Muscle of arm (tissue), 12 donors: ENCODE results near the gene CCL21. TPM values are rescaled to one million over a fixed set of nuclear protein-coding genes. Genes with fewer than 3 reads are reported as not detected.

Experiments
- DNase-seq: peaks from one replicate; pipeline ENCODE4 v3.0.0-alpha.2; 2013
- polyA plus RNA-seq, 12 donors: library from polyadenylated mRNA; unstranded; fragments of 120-200 nt; gene quantifications; one replicate each; pipeline ENCODE4 v1.2.1, GENCODE V29; 2013; ENCODE audit not compliant: insufficient read length in 12 of 12

CCL21 gene
- polyA plus RNA-seq, 12 donors: 7.5 to 268 (median 11.4) TPM; not detected in 1

- no peak for DNase-seq
Measured at GRCh38 chr9:34675869-34676268, 34.1 kb downstream of the CCL21 start.

GRCh38 chr9:34675048-34675714, 34.8 kb downstream of the CCL21 start:
- DNase-seq: no peak

GRCh38 chr9:34674440-34674839, 35.5 kb downstream of the CCL21 start:
- DNase-seq: no peak

- no peak for DNase-seq
Measured at GRCh38 chr9:34671307-34671706, 38.6 kb downstream of the CCL21 start.

GRCh38 chr9:34669809-34670562, 40.0 kb downstream of the CCL21 start:
- no peak for DNase-seq

GRCh38 chr9:34665381-34666250, 44.3 kb downstream of the CCL21 start:
- DNase-seq: peak; percentile 95

GRCh38 chr9:34665067-34665380, 44.9 kb downstream of the CCL21 start:
- DNase-seq: no peak

- peak; percentile 73 for DNase-seq
Measured at GRCh38 chr9:34664281-34665066, 45.5 kb downstream of the CCL21 start.

GRCh38 chr9:34663303-34663605, 46.7 kb downstream of the CCL21 start:
- no peak for DNase-seq

- no peak for DNase-seq
Measured at GRCh38 chr9:34662526-34663302, 47.2 kb downstream of the CCL21 start, which contains the start of gene CCL27. Gene CCL27, minus strand, starts transcription at chr9:34662657. Its CDS starts 24 bp downstream, at chr9:34662633.

- no peak for DNase-seq
Measured at GRCh38 chr9:34659592-34660253, 50.2 kb downstream of the CCL21 start.

Other genes starting within 250 kb of the CCL21 start
- 1 to 10 TPM in 10 of 12 donors, not detected in 2; 2.0 to 7.2 (median 3.3) TPM for gene ENHO, start 187.1 kb downstream of the CCL21 start, polyA plus RNA-seq
- gene CNTFR, start 120.4 kb downstream of the CCL21 start, polyA plus RNA-seq: 10 to 100 TPM in 11 of 12 donors, not detected in 1; 32.6 to 79.2 (median 56.4) TPM
- gene RPP25L, start 98.0 kb downstream of the CCL21 start, polyA plus RNA-seq: 10 to 100 TPM in 11 of 12 donors, not detected in 1; 11.1 to 27.4 (median 17.9) TPM
- 10 to 100 TPM in 11 of 12 donors, not detected in 1; 59.1 to 95.8 (median 62.5) TPM for gene DCTN3, start 89.6 kb downstream of the CCL21 start, polyA plus RNA-seq
- under 1 TPM in 4 of 12 donors, not detected in 8; 0.08 to 0.18 (median 0.11) TPM for gene ARID3C, start 81.1 kb downstream of the CCL21 start, polyA plus RNA-seq
- 10 to 100 TPM in 11 of 12 donors, not detected in 1; 37.0 to 60.3 (median 45.3) TPM for gene SIGMAR1, start 72.3 kb downstream of the CCL21 start, polyA plus RNA-seq
- 10 to 100 TPM in 11 of 12 donors, not detected in 1; 27.3 to 55.5 (median 38.8) TPM for gene GALT, start 63.5 kb downstream of the CCL21 start, polyA plus RNA-seq
- 100 to 1,000 TPM in 8 of 12 donors, 10 to 100 TPM in 3, not detected in 1; 75.0 to 183 (median 124) TPM for gene IL11RA, start 58.0 kb downstream of the CCL21 start, polyA plus RNA-seq
- 1 to 10 TPM in 1 of 12 donors, under 1 TPM in 8, not detected in 3; 0.17 to 1.3 (median 0.53) TPM for gene CCL27, start 47.5 kb downstream of the CCL21 start, polyA plus RNA-seq
- gene CCL19, start 18.9 kb downstream of the CCL21 start, polyA plus RNA-seq: 100 to 1,000 TPM in 1 of 12 donors, 10 to 100 TPM in 1, 1 to 10 TPM in 1, under 1 TPM in 3, not detected in 6; 0.17 to 117 (median 3.1) TPM
- gene PHF24, start 248.1 kb upstream of the CCL21 start, polyA plus RNA-seq: under 1 TPM in 10 of 12 donors, not detected in 2; 0.11 to 0.68 (median 0.37) TPM